Left ventricle myocardium superior (tissue), 1 donor: ENCODE measurements around the gene IP6K3. TPM values are rescaled to one million over a fixed set of nuclear protein-coding genes. Genes with fewer than 3 reads are reported as not detected.

Experiments used
- ATAC-seq: fragments of 200-7000 bp; cut with Tn5 transposase; one replicate; pipeline ENCODE4 v1.9.1; 2020; ENCODE audit warnings: mild to moderate bottlenecking, moderate library complexity
- DNase-seq: peaks from one replicate; pipeline ENCODE4 v3.0.0-alpha.2; 2020
- intact Hi-C: fragments of 100-400 bp; cut with micrococcal nuclease; formaldehyde crosslinking; loops from one replicate; pipeline ENCODE4 v1.11.0; 2022
- total RNA-seq: library from RNA; stranded (reverse); fragmentation: NEBNext Ultra II Directional; extraction: Animal tissue kit (Norgen Biotek cat#: 25700); gene quantifications from one replicate; pipeline ENCODE4 v1.2.1, GENCODE V29; 2021
- donor health status: DM: no; HTN: yes; CAD: no; lungs with severe emphysema.

IP6K3 gene
- total RNA-seq, 1 donor from 2014 or later, result 47.5 TPM

DNA sequence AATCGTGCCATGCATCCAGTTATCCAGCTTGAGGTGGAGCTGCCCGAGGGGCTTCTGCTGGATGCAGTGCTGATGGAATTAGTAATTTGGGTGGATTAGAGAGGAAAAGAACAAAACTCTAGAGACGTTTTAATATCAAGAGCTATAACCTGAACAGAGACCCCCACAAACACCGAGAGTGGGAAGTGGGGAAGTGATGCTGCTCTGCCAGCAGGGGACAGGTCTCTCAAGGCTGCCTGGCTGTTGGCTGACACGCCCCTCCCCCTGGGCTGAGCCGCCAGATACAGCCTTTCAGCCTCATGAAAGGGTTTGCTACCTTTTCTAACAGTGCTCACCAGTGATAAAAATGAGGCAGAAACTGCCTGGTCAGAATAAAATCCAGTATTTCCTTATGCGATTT lies 32.6 kb upstream of the IP6K3 start:
- DNase-seq, result no peak

GRCh38 chr6:33778444-33779121 lies 31.9 kb upstream of the IP6K3 start:
- intact Hi-C loops, result loop anchor here (10.0 kb wide), 2 partner anchors 246 to 376 kb away; no protein-coding TSS in a partner anchor
- no peak for DNase-seq
- no peak for ATAC-seq

More for the DNA sequence above, 32.6 kb upstream of the IP6K3 start:
- ATAC-seq, result no peak
- intact Hi-C loops, result loop anchor here (10.0 kb wide), 2 partner anchors 246 to 376 kb away; no protein-coding TSS in a partner anchor

- ATAC-seq, result no peak
- no peak for DNase-seq
- intact Hi-C loops, result loop anchor here (10.0 kb wide), 2 partner anchors 247 to 377 kb away; no protein-coding TSS in a partner anchor
Measured at GRCh38 chr6:33777398-33778388, 31.0 kb upstream of the IP6K3 start.

- ATAC-seq, result no peak
- DNase-seq, result no peak
- intact Hi-C loops, result loop anchor here (10.0 kb wide), 2 partner anchors 248 to 378 kb away; no protein-coding TSS in a partner anchor
Measured at GRCh38 chr6:33776764-33777163, 30.1 kb upstream of the IP6K3 start.

DNA sequence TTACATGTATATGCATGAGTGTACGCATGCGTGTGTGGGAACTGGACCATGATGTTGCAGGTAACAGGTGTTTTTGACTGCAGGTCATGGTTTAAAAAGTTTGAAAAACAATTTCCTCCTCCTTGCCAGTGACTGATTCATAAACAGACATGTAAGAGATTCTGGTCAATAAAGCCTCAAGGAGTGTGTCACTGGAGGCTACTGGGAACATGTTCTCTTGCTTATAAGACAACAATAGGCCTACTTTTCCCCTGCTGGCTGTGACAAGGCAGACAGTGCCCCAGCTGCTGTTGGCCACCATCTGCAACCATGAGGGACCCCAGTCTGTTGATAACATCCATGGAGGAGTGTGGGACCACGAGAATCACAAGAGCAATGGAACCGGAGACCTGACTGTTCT lies 29.5 kb upstream of the IP6K3 start:
- DNase-seq (no peak), ATAC-seq (no peak)
- intact Hi-C loops, result loop anchor here (10.0 kb wide), 2 partner anchors 249 to 379 kb away; no protein-coding TSS in a partner anchor

DNA sequence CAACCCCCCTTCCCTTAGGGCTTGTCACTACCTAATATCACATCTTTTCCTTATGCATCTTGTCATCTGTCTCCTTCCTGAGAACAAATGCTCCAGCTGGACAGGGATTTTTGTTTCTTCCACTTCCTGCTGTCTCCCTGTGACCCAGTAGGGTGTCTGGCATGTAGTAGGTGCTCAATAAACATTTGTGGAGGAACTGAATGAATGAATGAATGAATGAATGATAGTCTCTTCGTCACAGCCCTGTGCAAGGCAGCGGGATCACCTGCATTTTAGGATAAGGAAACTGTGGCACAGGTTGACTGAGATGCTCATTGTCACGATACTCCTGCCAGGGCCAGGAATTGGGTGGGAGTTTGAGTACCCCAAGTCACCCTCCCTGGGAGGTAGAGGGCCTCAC lies 28.1 kb upstream of the IP6K3 start:
- intact Hi-C loops, result loop anchor here (10.0 kb wide), 2 partner anchors 250 to 380 kb away; no protein-coding TSS in a partner anchor
- ATAC-seq (no peak), DNase-seq (no peak)

GRCh38 chr6:33772902-33773472 lies 26.3 kb upstream of the IP6K3 start:
- intact Hi-C loops, result loop anchor here (10.0 kb wide), 2 partner anchors 252 to 382 kb away; no protein-coding TSS in a partner anchor
- DNase-seq (no peak), ATAC-seq (no peak)

DNA sequence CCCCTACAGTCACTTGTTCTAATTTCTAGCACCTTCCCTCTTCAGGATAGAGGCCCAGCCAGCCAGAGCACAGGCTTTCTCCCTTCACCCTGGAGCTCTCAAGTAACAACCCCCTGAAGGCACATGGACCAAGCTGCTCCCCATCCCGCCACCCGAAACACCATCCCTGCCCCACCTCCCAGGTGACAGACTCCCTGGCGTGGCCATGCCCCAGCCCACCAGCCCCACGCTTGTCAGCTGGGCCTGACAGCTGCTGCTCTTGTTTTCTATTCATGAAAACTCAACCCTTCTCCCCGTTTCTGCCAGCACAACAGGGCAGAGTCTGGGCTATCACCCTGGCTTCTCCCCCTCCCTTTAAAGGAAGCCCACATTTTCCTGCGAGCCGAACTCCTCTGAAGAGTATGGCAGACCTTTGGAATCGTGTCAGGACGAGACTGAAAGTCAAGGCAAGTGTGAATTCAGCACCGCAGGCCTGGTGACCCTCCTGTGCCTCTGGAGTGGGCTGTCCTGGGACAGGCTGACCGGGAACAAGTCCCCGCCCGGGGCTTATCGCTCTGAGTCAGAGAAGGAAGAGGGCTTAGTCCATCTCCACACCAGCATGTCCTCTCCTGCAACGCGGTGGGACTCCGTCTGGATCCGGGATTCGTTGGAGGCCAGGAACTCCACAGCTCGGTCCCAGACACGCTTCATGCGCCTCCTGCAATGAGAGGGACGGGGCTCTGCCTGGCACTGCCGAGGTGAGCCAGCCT lies 25.6 kb upstream of the IP6K3 start:
- DNase-seq, result no peak
- intact Hi-C loops, result loop anchor here (10.0 kb wide), 2 partner anchors 253 to 383 kb away; no protein-coding TSS in a partner anchor
- ATAC-seq, result no peak

GRCh38 chr6:33771146-33772081 lies 24.7 kb upstream of the IP6K3 start:
- peak; percentile 86 for DNase-seq
- intact Hi-C loops, result loop anchor here (10.0 kb wide), 2 partner anchors 253 to 383 kb away; no protein-coding TSS in a partner anchor
- peak; percentile 87 for ATAC-seq

- intact Hi-C loops, result loop anchor here (10.0 kb wide), 2 partner anchors 254 to 384 kb away; no protein-coding TSS in a partner anchor
- ATAC-seq, result peak; percentile 2
- no peak for DNase-seq
Measured at GRCh38 chr6:33770833-33771145, 24.1 kb upstream of the IP6K3 start.

GRCh38 chr6:33770124-33770832 lies 23.6 kb upstream of the IP6K3 start:
- DNase-seq, result no peak

GRCh38 chr6:33769248-33769821 lies 22.6 kb upstream of the IP6K3 start:
- DNase-seq, result no peak
- intact Hi-C loops, result no loop called here
- ATAC-seq, result no peak

More at GRCh38 chr6:33770124-33770832, 23.6 kb upstream of the IP6K3 start:
- intact Hi-C loops, result loop anchor here (10.0 kb wide), 2 partner anchors 255 to 385 kb away; no protein-coding TSS in a partner anchor
- no peak for ATAC-seq

GRCh38 chr6:33768644-33769120 lies 22.0 kb upstream of the IP6K3 start:
- DNase-seq, result peak; percentile 86
- intact Hi-C loops, result no loop called here
- ATAC-seq, result peak; percentile 62

- no peak for DNase-seq
- no peak for ATAC-seq
- intact Hi-C loops, result no loop called here
Measured at GRCh38 chr6:33766921-33767907, 20.5 kb upstream of the IP6K3 start.

GRCh38 chr6:33765368-33765767 lies 18.7 kb upstream of the IP6K3 start:
- intact Hi-C loops, result no loop called here
- ATAC-seq (no peak), DNase-seq (no peak)
